GM18519 (cell line): ENCODE results near the gene ARHGEF26.
A peak's percentile ranks its signal among the peaks of the same experiment; 100 is the strongest.

ENCODE experiments used
- ATAC-seq: cut with Tn5 transposase; IDR thresholded peaks from one replicate; pipeline ENCODE4 v1.9.1; 2021; ENCODE audit warnings: mild to moderate bottlenecking, moderate library complexity; ENCODE audit not compliant: unreplicated experiment, low FRiP score

ARHGEF26 gene

DNA sequence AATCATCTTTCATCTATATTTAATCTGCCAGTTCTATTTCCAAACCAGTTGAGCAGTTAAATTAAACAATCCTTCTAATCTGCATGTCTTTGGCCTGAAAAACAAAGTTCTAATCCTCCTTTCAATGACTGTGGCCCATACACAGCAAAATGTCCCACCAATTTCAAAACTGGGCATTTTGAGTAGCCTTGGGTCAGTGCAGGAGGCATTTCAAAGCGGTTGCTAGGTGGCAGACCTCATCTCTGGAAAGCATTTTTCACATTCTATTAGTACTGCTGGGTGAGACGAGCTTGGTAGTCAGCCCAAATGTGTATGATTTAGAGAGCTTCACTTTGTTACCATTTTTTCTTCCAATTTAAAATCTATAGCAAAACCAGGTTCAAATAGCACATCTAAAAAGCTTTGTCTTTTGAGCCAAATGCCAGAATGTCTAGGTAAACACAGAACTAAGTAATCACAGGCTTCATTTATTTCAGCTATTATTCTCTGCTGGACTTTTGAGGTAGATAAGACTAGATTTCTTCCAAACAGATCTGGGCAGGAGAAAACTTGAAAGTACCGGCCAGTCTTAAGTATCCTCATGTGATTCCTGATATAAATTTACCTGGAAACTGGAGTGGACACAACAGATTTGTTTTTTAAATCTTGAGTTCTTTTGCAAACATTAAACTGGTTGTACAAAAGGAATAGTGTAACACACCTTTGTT lies 8.9 kb upstream of the ARHGEF26 start:
- ATAC-seq = no peak

DNA sequence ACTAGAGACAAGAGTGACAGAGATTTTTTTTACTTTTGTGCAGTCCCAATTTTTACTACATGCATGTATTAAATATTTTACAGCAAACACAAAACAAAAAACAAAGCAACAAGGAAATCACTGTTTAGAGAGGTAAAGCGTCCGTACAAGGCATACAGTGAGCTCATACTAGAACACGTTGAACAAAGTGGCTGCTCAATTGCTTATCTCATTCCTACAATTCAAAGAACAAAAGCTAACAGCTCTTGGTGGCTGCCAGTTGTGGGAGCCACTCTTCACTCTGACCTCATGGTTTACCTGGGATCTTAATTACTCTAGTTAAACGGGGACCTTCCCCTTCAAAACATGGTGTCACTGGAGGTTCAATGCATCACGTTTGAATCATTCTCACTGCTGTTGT lies 7.6 kb upstream of the ARHGEF26 start:
- no peak for ATAC-seq

DNA sequence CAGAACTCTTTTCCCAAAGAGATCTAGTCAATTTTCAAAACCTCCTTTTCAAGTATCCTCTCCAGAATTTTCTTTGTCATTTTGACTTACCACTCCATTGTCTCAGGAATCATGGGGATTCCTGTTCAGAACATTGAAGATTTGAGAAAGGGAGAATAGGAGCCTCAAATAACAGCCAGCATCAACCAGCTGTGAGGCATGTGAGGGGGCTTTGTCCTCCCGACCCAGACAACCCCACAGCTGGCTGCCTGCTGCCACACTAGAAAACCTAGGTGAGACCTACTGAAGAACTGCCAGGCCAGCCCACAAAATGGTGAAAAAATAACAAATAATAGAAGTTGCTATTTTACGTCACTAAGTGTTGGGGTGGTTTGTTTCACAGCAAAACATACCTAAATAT lies 5.9 kb upstream of the ARHGEF26 start:
- ATAC-seq = no peak

DNA sequence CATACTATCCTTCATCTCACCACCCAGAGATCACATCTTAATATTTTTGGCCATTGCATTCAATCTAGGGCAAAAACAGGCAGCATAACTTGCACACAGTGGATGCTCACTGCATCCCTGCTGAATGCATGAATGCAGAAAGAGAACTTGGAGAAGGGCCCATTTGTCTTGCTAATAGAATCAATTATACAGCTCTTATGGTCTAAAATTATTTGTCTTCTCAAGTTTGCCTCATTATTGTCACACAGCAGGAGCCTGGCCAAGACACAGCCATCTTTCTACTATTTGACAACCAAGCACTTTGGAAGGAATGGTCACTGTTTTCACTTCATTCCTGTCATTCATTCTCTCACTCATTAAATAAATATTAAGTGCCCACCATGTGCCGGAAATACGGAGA lies 1.2 kb upstream of the ARHGEF26 start:
- ATAC-seq = no peak

DNA sequence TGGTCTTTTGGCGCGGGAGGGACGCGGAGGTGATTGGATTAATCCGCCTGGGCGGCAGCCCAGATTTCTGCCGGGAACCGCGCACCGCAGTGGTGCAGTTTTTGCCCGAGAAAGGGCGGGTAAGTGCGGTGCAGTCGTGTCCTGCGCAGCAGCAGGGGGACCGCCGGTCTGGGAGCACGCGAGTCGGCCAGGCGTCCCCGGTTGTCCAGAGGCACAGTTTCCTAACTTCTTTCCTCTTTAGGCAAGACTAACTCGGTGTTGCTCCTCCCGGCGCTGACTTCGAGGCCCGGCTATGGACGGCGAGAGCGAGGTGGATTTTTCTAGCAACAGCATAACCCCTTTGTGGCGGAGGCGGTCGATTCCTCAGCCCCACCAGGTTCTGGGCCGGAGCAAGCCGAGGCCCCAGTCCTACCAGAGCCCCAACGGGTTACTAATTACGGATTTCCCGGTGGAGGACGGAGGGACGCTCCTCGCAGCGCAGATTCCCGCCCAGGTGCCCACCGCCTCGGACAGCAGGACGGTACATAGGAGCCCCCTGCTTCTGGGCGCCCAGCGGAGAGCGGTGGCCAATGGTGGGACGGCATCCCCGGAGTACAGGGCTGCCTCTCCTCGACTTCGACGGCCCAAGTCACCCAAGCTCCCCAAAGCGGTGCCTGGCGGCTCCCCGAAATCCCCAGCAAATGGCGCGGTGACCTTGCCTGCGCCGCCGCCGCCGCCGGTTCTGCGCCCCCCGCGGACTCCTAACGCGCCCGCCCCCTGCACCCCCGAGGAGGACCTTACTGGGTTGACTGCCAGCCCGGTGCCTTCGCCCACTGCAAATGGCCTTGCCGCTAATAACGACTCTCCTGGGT lies 736 bp downstream of the ARHGEF26 start:
- ATAC-seq = peak; percentile 10

DNA sequence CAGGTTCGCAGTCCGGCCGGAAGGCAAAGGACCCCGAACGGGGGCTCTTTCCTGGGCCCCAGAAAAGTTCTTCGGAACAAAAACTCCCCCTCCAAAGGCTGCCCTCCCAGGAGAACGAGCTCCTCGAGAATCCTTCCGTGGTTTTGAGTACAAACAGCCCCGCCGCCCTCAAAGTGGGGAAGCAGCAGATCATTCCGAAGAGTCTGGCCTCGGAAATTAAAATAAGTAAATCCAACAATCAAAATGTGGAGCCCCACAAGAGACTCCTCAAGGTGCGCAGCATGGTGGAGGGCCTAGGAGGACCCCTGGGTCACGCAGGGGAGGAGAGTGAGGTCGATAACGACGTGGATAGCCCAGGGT lies 1.3 kb downstream of the ARHGEF26 start:
- no peak for ATAC-seq

DNA sequence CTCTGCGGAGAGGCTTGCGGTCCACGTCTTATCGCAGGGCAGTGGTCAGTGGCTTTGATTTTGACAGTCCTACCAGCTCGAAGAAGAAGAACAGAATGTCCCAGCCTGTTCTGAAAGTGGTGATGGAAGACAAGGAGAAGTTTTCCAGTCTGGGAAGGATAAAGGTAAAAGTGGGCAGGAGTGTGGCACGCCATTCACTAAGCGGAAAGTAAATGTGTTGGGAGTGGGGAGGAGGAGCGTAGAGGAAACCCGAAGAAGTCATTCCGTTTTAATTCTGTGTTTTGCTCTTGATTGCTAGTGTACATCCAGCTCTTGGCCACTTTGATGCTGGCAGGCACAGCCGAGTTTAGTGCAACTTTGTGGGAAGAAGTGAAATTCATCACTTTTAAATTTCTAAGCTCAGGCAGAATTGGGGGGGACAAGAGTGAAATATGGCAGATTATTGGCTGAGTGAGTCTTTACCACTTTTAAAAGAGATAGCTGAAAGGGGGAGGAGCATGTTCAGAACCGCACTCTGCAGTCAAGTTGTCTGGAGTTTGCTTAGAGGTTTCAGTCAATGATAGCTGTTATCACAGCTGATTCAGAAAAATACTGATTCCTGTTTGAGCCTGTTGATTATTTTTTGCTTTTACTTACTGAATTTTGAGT lies 1.8 kb downstream of the ARHGEF26 start:
- no peak for ATAC-seq

DNA sequence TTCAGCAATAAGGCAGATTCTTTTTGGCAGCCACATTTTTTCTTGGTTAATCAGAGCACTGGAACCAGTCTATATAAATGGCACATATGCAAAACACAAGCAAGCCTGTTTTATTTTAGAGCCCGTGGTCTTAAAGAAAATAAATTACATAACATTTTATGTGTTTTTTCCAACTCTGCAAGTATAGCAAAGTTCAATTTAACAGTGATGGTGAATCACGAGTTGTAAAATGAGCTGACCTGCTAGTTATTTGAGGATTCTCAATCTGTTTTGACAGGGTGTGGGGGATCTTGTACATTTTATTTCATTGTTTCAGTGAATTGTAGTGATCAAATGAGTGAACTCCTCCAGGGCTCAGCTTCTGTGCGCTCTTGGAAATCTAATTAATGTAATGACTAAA lies 2.7 kb downstream of the ARHGEF26 start:
- no peak for ATAC-seq

DNA sequence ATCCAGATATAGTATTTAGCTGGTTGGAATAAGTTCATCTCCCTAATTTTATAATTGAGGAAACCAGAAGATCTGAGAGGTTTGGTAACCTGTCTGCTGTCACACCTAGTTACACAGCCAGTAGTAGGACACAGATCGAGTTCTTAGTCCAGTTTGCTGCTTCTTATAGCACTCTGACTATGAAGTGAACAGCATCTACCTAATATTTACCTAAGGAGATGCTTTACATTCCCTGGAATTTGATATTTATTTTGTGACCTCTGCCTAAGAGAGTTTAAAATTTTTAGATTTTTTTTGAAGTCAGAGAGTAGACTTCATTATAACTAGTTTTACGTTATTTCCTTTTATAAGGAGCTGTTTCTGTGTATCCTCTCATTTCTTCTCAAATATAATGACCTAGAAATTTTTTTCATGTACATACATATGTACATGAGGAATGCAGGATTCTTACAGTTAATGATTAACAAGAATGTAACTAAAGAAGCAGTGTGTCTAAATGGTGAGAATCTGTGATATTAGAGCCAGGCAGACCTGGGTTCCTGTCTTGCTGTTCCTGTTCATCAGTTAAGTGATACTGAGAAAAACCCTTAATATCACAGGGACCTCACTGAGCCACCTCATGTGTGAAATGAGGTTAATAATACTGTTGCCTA lies 4.3 kb downstream of the ARHGEF26 start:
- no peak for ATAC-seq

DNA sequence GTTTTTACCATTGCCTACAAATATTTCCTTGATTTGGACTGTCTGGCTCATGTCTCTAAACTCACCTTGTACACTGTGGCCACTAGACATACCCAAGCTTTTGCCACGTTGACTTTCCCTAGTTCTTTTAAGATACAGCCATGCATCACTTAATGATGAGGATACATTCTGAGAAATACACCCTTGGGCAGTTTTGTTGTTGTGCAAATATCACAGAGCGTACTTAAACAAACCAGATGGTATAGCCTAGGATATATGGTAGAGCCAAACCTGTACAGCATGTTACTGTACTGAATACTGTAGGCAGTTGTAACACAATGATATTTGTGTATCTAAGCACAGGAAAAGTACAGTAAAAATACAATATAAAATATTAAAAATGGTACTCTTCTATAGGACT lies 5.5 kb downstream of the ARHGEF26 start:
- ATAC-seq = no peak

DNA sequence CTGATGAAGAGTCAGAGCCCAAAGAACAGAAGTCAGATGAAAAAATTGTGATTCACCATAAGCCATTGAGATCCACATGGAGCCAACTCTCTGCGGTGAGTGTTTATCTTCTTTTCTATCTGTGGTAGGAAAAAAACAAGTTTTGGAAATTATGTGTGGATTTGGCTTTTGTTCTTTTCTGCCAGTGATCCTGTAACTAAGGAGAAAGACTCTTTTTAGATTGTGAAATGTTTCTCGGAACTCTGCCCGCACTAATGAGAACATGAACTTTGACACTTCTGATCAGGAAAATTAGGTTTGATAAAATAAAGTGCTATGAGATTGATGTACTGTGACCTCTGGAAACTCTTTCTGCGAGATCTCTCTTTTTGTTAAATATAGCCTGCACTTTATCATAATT lies 8.4 kb downstream of the ARHGEF26 start:
- no peak for ATAC-seq

DNA sequence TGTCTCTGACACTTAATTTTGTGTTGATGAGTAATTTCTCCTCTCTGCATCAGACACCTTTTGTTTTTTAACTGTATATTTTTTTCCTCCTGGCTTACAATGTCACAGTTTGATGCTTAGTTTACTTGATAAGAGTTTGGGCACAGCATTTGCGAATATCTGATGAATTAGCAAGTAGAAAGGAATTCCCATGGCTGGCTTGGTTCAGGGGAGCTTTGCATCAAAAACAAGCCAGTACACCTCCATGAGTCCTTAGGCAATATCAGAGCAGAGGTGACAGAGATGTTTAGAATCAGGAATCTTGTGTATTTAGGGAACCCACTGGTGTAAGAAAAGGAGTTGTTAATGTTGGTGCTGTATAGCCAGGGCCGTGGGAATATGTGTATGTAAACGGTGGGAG lies 9.3 kb downstream of the ARHGEF26 start:
- ATAC-seq = no peak

DNA sequence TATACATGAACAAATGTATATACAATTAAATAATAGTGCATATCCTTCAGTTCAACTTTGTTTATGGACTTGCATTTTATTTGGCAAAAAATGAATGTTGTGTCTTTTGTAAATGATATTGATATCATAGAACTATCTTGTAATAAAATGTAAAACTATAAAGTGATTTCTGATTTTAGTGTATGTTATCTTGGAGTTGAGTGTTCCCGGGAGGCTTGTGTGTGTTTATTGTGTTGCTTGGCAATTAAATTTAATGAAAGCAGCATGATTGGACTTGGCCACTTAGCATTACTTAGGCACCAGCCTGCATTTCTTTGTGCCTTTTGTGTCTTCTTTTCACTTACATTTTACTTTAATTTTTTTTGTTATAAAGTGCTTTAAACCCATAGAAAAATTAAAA lies 10.6 kb downstream of the ARHGEF26 start:
- ATAC-seq = no peak

DNA sequence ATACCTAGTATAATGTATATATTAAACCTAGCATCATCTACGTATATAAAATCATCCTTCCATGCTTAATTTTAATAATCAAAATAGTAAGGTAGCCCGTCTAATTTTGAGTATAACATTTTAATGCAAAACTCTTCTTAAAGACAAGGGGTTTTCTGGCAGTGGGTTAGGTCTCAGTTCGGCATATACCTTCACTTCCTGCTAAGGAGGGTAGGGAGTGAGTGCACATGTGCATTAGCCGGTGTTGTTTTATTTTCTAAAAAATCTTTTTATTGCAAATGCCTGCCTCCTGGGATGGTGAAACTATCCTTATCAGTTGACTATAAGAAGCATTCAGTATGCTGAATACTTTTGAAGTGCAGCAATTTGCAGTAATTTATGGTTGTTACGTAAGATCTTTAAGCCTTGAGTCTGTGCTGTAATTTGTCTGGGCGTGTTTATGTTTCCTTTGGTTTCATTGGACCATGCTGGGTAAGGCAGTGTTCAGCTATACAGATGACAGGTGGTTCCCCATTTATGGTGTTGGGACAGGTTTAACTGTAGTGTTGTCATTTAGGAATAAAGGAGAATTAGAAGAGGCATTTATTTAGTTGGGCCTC lies 11.7 kb downstream of the ARHGEF26 start:
- ATAC-seq = no peak

DNA sequence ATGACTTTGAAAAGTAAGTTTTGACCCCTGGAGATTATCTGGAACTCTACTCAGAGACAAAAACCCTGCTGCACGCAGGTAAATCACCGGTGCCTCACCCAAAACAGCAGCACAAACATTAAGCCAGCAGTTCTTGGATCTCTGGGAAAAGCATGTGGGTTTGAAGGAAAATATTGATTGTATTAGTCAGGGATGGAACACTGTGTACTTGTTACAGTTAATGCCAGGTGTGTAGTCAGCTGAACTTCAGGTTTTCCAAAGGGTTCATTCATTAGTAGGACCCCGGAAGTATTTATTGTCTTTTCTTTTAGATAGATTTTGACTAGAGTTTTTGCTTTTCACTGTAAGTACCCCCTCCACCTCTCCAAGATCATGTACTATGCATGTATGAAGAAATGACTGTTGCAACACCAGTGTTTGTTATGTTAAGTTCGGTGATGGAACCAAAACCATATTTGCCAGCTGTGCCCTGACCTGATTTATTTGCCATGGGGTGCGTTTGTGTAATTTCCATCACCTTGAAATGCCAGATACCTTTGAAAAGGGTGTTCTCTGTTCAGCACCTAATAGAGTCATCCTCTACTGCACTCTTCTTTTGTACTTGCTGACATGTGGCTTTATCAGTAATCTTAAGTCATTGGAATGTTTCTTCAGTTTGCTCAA lies 14.5 kb downstream of the ARHGEF26 start:
- ATAC-seq = no peak

DNA sequence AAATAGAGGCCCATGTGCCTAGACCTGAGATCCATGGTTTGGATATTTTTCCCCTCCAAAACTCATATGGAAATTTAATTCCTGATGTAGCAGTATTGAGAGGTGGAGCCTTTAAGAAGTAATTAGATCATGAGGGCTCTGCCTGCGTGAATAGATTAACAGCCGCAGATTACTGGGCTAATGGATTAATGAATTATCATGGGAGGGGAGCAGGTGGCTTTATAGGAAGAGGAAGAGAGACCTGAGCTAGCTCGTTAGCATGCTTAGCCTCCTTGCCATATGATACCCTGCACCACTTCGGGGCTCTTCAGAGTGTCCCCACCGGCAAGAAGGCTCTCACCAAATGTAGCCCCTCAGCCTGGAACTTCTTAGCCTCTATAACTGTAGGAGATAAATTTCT lies 15.8 kb downstream of the ARHGEF26 start:
- ATAC-seq = no peak

DNA sequence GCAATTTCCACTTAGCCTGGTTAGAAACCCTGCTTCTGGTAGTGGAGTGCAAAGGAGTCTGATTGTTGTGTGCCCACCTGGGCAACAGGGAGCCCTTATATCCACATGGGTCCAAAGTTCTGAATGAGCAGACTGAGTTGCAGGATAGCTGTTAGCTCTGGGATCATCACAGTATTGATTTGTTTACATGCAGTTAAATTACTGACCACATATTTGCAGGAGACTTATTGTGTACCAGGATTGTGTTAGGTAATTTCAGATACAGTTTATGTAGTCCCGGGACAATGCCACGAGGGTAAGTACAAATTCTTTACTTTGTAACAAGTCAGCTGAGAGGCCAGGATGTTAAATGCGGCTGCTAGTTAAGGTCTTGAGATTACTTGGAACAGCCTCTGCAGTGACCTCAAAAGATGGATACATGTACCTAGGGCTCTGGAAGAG lies 18.8 kb downstream of the ARHGEF26 start:
- no peak for ATAC-seq

DNA sequence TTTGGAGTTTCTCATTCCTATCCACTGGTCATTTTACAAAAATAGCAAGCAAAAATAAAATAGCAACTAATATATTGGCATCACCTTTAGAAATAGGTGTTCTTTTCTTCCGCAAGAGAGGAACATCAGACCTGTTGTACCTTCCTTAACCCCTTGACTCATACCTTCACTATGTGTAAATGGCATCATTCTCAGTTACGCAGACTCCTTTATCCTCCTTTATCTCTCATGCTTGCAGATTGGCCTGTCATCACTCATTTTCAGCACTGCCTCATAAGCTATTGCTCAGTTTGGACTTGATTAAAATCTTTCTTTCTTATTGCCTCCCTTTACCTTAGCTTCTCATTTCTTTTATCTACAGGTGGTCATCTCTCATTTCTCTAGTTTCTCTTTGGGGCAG lies 21.4 kb downstream of the ARHGEF26 start:
- no peak for ATAC-seq

DNA sequence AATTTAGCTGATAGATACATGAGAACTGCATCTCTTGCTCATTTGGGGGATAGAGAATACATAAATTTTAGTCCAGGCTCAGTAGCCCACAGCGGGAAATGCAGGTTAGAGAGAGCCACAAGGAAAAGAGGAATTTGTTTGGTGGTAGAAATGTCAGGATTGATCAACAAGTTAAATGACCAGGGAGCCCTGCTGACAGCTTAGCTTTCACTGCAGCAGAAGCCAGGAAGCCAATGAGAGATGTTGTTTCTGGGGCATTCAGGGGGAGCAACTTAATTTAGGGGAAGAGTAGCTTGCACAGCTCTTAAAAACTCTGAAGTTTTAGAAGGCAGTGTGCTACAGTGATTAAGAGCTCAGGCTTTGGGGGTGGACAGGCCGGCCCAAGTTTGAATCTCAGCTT lies 22.7 kb downstream of the ARHGEF26 start:
- no peak for ATAC-seq

DNA sequence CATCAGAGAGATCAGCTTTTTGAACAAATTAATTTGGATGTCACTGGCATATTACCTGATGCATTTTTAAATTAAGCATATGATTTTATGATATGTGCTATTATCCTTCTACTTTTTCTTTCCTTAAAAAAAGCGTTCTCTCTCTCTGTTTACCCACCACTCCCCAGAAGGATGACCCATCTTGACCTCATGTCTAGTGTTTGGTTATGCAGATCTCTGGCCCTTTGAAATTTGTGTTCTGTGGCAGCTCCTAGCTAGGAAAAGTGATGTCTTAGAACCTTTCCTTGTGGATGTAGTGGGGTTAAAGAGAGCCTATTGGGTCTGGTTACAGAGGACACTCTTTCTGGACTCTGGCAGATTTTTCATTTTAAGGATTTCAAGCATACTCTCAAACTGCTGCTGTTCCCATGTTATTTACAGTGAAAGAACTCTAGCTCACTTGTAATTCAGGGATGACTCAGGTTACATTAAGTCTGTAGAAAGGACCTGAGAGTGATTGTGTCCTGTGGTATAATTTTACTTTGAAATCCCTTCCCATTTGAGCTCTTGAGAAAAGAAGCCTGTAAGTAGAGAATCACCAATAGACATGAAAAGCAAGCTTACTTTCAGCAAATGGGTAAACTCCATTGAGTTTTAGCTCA lies 23.8 kb downstream of the ARHGEF26 start:
- no peak for ATAC-seq
